SK-N-MC (cell line): ENCODE data around the gene ABR.

Source experiments
- EZH2 ChIP-seq: fragments of 200-600 bp; sonication (generic); IDR thresholded peaks from one replicate; pipeline ENCODE4 v1.6.1; 2017; ENCODE audit warnings: antibody characterized with exemption
- FOXP2 ChIP-seq: optimal IDR thresholded peaks from 2 replicates; pipeline ENCODE3; 2011; ENCODE audit warnings: mild to moderate bottlenecking, moderate library complexity; ENCODE audit not compliant: insufficient read depth; ENCODE audit errors: extremely low read length, control extremely low read depth
- POLR2AphosphoS5 ChIP-seq: IDR thresholded peaks from 2 replicates; pipeline ENCODE4 v1.6.1; 2012; ENCODE audit warnings: mild to moderate bottlenecking, low read depth, low read length, borderline replicate concordance

DNA sequence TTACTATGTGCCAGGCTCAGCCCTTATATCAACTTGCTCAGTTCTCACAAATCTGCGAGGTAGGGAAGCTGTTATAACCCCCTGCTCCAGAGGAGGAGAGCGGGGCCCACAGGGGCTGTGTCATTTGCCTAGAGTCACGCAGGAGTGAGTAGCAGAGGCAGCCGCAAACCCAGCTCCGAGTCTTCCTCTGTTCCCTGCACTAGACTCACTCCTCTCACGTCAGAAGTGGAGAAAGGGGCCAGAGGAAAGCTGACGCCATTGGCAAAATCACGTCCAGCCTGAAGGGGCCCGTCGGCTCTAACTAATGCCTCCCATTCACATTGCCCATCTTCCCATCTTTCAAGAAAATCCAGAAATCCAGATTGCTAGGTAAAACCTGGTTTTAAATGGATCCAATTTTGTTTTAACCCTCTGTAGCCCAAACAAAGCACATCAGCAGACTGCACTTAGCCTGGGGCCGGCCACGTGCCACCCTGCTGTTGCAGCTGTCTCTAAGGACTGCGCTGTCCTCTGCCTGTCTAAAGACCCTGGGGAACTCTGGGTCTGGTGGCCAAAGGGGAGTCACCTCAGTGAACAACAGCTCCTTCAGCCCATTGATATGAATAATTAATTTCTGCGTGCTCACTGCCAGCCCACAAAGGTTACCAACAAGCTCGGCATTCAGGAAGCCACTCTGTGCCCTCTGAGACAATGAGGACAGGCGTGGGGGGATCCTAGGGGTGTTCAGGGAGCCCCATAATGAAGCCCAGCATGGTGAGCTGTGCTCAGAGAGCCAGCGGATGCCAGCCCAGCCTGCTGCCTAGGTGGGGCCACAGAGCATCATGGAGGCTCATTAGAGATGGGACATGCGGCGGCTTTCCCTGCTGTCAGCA lies 36.7 kb upstream of the ABR start:
- TF ChIP-seq POLR2AphosphoS5 (no peak), EZH2 (no peak), FOXP2 (no peak)
